Tongue (tissue), 2 donors: Measurements from ENCODE around the gene PNMA6F. TPM values are rescaled to one million over a fixed set of nuclear protein-coding genes. Genes with fewer than 3 reads are reported as not detected.
"Not testable (repeated sequence)": the region's sequence is repeated elsewhere in the genome, so short reads cannot be mapped to it uniquely, and the experiment has no call there.

Experiments
- DNase-seq: peaks from one replicate; pipeline ENCODE4 v3.0.0-alpha.2; 2015
- total RNA-seq: library from RNA; depleted of rRNA; stranded (reverse); fragments of >200 nt; gene quantifications from one replicate; pipeline ENCODE4 v1.2.3, GENCODE V29; 2014

The PNMA6F gene
- total RNA-seq, 1 donor from 2014 or later: not detected

DNA sequence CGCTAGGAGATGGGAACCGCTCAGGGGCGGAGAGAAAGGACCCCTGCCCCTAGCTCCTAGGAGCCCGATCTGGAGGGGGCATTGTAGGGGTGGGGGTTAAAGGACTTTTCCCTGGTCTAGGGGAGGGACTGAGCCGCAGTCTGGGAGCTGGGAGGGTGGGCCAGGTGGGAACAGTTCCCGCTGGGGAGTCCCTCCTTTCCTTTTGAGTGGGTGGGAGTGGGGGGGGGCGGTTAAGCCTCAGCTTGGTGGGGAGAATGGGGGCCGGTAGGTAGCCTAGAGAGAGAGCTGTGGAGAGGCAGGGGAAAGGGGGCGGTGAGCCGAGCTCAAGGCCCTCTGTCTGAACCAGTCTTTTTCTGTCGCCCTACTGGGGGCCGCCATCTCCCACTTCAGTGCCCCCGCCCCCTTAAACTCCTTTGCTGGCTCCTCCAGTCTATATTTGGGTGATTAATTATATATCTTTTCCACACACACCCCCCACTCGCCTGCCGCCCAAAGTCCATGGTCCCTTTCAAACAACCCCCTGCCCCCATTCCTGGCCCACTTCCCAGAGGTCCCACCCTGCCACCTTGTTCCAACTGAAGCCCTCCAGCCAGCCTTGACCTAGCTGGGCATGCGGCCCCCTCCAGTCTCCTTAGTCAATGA, 13.2 kb upstream of the PNMA6F start:
- DNase-seq: no peak

DNA sequence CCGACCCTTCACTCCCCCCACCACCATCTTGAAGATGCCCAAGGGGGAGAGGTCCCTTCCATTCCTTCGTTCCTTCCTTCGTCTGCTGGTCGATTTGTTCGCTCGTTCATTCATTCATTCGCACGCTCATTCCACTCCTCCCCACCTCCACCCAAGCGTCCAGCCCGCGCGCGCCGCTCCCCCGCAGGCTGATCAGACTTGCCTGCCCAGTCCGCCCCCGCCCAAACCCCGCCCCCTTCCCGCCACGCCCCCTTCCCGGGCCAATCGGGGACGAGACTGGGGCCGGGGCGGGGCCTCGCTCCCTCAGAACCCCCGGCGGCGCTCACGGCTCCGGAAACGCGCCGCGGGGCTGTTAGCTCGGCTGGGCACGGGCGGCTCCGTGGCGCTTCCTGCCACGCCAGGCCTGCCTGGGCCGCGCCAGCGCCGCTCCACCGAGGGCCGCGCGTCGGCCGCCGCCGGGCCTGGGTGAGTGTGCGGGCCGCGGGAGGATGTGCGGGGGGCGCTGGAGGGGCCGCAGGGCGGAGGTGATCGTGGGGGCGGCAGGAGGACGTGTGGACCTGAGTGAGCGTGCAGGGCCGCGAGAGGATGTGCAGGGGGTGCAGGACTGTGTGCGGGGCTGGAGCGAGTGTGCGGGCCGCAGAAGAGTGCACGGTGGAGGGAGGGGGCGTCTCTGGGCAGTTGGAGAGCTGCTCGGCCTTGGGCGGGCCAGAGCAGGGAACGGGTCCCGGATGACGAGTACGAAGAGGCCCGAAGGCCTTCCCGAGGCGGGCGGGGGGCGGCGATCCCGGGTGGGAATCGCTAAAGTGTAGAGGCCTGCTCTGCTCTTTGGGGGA, 12.5 kb upstream of the PNMA6F start, which contains the start of gene ZNF275:
TSS of gene ZNF275 (plus strand) at position 333 of the 833 bp plus-strand sequence. CDS start 2,527 bp downstream, outside the sequence.
- DNase-seq: peak; percentile 86

DNA sequence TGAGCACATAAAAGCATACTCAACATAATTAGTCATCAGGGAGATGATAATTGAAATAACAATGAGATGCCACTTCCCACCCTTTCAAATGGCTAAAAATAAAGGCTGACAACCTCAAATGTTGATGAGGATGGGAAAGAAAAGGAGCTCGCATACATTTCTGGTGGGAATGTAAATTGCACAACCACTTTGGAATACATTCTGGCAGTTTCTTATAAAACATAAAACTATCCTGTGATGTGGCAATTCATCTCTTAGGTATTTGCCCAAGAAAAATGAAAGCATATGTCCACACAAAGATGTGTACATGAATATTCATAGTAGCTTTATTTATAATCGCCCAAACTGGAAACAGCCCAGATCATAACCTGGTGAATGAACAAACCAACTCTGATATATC, 11.7 kb upstream of the PNMA6F start:
- no peak for DNase-seq

DNA sequence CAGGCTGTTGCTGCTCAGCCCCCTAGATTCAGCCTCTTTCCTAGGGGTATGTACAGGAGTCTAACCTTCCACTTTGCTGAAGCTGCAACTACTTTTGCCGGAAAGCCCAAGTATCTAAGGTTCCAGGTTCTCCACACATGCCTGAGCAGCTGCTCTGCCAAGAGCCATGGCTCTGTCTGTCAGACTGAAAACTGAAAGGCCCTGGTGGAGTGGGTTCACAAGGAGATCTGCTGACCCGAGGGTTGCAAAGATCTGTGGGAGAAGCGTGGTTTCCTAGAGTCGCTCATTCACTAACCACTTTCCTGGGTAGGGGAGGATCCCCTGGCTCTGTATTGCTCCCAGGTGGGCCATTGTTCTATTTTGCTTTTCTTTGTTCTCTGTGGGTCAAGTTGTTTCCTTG, 6.0 kb upstream of the PNMA6F start:
- no peak for DNase-seq

DNA sequence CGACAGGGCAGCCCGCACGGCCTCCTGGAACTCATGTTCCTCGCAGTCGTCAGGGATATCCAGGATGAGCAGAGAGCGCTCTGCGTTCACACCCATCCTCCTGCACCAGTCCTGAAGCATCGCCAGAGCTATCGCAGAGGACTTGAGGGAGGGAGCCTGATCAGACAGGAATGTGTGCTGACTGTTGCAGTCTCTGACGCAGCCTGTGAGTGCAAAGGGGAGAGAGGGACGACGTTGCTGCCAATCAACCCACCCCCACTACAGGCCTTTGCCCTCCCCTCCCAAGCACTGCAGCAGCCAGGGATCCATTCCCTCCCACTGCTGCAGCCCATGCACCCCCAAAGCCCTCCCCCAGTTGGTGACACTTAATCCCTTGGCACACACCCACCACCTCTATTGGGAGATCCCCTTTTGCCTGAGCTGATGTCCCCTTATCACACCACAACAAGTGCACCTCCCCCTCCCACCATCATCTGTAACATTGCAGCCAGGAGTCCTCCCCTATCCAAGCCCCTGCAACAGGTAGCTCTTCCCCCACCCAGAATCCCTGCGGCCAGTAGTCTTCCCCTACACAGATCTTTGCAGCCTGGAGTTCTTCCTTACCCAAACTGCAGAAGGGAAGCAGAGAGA, 897 bp downstream of the PNMA6F start:
- DNase-seq: no peak

DNA sequence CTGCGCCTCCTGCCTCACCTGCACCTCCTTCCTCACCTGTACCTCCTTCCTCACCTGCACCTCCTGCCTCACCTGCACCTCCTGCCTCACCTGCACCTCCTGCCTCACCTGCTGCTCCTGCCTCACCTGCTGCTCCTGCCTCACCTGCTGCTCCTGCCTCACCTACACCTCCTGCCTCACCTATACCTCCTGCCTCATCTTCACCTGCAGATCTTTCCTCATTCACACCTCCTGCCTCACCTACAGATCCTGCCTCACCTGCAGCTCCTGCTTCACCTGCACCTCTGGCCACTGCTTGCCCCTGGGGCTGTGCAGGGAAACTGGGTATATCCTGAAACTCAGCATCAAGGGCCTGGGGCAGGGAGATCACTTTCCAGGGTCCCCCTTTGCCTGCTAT, 1.5 kb downstream of the PNMA6F start:
- DNase-seq: not testable (repeated sequence)

DNA sequence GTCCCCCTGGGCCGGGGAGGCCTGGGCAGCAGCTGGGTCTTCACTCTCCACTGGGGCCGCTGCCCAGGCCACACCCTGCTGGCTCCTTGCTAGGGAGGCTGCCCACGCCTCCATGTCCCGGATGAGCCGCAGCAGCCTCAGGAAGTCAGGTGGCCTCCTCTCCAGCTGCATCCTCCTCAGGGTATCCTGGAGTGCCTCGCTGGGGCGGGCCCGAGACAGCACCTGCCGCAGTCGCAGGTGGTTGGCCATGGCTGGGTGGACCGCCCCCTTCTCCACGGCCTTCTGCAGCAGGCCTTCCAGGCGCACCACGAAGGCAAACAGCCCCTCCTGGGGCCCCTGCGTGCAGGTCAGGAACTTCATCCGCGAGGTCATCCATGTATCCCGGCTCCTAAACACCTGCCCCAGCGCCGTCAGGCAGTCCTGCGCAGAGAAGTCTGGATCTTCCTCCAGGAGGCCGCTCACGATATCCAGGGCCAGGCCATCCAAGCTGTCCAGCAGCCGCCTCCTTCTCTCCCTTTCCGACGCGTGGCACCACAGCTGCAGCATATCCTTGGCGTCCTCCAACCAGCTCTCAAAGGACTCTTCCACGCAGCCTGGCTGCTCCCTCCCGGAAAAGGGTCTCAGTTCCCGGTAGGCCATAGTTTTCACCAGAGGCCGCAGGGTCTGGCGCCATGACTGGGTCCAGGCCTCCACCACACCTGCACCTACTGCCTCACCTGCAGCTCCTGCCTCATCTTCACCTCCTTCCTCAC, 2.1 kb downstream of the PNMA6F start:
- DNase-seq: no peak

DNA sequence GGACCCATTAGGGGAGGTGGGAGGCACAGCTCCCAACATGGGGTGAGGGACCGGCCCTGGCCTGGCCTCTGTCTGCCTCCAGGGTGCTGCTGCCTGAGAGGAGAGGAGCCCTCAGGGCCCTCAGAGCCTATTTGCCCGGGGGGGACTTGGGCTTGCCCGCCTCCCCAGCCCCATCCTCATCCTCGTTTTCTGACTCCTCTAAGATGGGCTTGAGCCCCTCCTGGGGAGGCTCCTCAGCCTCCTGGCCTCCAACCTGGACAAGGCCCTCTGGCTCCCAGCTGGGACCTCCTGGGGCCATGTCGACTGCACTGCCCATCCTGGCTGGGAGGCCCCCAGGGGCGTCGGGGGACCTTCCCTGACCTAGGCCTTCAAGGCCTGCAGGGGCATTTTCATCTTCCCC, 2.8 kb downstream of the PNMA6F start:
- DNase-seq: no peak

DNA sequence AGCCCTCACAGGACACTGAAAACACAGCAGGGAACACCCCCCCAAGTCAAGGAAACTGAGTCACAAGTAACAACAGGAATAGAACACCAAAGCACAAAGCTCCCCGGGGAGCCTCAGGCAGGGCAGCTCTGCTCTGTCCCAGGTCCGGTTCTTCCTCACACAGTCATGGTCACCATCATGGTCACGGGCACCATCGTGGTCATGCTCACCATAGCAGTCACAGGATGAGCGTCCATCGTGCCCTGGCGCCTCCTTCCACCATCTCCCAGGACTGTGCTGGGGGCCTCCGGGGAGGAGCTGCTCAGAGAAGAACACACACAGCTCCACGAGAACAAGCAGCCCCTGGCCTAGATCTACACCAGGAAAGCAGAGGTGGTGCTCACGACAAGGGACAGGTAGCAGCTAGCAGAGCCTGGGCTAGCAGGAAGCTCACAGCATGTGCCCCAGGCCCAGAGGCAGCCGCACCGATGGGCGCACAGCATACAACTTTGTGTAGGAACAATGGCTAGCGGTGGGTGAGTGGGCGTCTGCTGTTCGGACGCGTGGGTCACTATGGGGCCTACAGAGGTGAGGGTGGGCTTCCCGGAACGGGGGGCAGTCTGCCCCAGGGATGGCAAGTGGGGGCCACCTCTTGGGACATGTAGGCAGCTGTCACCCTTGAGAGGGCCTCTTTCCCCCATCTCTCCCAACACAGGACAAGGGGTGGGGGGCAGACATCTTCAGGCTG, 3.4 kb downstream of the PNMA6F start:
- DNase-seq: no peak

DNA sequence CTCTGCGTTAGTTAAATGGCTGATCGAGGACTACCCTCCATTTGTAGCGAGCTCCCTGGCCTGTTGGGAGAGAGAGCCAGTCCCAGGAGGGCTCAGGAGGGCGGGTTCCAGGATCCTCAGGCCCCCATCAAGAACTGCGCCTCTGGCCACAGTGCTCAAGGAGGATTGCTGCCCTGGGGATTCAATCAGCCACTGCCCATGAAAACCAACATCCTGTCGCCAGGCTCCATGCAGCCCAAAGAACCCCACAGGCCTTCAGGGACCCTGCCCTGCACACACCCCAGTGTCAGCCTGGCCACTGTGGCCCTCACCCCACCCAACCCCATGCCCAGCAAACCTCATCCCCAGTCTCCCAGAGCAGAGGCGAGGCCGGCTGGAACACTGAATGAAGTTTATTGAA, 4.3 kb downstream of the PNMA6F start:
- DNase-seq: no peak

DNA sequence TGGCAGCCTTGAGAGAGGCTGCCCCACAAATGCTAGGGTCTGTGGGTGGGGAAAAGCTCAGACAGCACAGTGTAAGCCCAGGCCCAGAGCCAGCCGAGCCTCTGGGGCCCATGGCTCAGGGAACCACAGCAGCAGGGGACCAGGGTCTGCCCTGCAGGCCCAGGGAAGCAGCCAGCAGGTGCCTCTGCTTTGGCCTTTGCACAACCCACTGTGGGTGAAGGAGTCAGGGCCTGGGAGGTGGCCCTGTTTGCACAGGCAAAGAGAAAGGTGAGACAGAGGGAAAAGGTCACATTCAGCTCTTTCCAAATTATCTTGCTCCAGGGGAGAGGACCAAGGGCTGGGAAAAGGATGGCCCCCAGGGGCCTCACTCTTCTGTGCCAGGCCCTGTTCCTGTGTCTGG, 8.7 kb downstream of the PNMA6F start:
- DNase-seq: no peak

DNA sequence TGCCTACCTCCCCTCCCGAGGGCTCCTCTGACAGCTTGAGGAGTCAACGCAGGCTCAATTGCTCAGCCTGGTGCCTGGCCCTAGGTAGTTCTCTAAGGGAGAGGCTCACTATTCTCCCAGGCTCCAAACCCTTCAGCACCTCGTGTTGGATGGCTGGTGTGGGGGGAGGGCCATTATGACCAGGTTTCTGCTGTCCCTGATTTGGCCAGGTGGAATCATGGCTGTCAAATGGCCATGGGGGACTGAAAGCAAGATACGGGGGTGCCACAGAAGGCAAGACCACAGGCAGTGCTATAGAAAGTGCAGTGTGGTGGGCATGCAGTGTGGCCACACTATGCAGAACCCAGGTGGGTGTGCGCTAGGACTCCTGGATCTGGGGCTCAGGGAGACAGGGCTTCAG, 9.5 kb downstream of the PNMA6F start:
- no peak for DNase-seq

DNA sequence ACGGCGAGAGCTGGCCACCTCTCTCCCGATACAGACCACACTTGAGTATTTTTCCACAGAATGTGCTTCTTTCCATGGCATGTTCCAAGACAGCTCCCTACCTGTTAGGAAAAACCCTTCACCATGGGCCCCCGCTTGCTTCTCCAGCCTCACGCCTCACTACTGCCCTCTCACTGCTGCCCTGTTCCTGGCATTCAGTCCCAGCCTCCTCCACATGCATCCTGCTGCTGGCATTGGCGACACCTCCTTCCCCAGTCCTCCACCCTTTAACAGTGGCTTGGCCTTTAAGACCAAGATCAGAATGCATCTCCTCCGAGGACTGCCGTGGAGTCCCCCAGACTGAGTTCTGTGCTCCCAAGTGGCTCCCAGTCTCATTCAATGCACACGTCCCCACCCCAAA, 10.7 kb downstream of the PNMA6F start:
- DNase-seq: no peak

DNA sequence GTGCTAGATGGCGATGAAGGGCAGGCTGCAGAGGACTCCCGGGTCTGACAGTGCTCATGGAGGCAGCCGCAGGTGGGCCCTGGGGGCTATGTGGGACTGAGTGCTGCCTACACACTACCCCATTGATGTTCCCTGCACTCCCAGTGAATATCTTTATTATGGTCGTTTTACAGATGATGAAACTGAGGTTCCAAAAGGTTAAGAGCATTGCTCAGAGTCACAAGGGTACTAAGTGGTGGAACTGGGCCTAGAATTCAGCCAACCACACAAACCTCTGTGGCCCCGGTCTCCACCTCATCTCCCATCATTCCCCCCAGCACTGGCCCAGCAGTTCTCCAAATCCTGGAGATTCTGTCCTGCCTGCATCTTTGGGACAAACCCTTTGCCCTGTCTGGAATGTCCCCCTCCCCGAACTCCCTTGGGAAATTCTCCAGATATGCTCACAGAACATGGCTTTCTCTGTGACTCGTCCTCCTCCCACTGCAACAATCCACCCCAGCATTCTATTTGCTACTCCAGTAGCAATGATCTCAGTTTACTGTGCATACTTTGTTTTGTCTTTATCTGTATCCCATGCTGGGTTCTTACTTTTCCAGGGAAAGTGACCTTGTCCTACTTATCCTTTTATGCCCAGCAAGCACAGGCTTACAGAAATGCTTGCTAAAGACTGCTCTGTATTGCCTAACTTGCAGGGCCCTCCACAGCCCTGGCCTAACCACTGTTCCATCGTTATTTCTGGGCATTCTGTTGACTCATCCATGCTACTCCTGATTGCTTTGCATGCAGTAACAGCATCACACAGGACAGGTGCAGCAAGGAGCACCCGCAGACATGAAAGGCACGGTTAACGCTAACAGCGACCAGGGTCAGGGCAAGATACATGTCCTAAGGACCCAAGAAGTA, 14.0 kb downstream of the PNMA6F start:
- DNase-seq: no peak

DNA sequence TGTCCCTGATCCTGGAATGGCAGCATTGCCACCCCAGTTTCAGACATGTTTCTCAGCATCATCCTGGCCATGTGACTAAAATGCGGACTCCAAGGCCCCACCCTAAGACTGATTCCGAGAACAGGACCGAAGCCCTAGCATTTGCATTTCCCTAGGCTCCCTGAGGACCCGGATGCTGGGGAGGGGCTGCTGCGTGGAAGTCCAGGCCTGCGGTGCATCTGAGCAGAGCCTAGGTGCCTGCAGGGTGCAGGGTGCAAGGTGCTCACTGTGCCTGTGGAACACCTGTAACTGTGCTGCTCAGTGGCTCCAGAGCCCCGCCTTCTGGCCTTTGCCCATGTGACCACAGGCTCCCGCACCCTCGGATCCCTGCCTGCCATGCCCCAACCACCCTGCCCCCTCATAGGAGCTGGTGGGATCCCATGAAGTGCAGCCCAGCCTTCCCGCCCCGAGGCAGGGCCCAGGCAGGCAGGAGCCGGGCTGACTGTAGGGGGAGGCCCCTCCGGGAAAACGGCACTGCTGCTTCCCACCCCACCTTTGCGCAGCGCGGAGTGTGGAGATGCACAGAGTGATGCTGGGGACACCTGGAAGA, 14.9 kb downstream of the PNMA6F start:
- DNase-seq: no peak

DNA sequence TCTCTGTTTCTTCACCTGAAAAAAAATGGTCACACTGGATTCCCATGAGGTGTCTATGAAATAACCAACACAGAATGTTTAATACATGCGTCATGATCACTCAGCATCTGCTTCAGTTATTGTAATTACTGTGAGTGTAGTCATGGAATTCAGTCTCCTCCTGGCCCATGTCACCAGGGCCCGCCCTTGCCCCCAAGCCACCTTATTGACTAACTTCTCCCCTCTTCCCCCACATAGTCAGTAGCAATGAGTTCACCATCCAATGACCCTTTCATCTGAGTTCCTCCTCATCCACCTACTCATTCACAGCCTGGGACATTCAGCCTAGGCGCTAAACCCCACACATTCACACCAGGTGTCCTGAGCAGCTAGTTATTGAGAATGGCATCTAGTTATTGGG, 15.6 kb downstream of the PNMA6F start:
- DNase-seq: no peak

DNA sequence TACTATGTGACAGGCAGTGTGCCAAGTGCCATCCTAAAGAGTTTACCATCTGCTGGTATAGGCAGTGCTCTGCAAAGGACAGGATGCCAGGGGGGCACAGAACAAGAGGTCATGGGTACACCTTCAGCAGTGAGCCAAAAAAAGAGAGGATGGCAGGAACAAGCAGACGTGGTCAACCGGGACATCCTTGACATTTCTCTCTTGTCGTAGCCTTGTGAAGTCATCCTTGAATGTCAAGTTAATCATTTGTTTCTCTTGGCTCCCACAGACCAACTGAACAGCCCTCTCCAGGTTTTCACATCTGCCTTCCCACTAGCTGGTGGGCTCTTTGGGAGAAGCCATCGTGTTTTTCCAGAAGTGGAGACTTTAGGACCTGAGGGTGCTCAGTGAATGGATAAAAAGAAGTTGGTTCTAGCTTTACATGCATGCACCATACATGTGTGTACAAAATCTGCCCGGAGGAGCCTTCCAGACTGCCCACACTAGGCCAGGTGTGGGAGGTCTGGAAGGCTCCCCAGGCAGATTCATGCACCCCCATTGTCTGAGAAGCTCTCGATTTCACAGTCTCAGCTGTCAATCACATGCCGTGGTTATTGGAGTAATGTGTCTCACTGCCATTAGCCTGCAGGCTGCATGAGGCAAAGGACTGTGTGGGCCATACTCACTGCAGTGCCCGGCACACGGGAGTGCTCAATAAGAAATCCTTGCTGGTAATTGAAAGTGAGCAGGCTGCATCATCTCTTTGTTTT, 16.4 kb downstream of the PNMA6F start:
- no peak for DNase-seq

DNA sequence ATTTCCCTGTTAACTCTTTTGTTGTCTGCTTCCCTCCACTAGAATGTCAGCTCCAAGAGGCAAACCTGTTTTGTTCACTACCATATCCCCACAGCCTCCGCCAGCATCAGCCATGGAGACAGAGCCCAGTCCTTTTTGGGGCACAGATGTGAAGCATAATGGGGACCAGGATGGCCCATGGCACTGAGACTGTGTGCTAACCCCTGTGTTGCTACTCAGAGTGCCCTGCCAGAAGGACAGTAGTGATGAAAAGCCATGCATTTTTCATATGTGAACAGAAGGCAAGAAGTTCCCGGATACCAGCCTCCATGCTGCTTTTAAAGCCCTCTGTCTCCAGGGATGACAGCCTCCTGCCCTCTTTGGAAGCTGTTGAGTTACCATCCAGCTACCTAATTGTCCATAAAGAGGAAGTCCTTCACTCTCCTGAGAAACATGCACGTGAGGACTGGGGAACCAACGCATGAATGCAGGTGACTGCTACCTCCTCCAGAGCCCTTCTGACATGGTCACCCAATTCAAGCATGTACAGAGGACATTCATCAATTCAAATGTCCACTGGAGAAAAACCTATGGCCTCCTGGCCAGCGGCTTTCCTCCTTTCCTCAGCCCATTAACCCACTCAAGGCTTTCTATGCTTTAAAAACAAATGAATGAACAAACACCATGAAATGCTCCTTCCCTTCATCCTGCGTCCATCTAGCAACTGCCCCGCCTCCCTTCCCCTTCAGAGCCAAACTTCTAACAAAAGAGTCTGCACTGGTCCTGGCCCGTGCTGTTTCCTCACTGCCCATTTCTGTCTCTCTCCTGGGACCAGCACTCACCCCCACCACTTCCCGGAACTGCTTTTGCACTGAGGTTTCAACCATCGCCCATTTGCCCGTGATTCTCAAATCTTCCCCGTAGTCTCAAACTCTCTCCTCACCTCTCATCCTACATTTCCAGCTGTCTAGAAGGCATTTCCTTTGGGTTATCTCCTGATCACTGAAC, 18.0 kb downstream of the PNMA6F start:
- DNase-seq: no peak
